Measurements from ENCODE around the gene SLC39A2. TPM values are rescaled to one million over a fixed set of nuclear protein-coding genes. Genes with fewer than 3 reads are reported as not detected.

SLC39A2 gene
- total and polyA plus RNA-seq, 2 donors (not counting 3 experiments of a cell fraction or from before 2014, with no cell fraction given): 0.06 TPM; not detected in 1

- Histone ChIP-seq H3K9me3 (replicated peaks; ENCODE audit: control insufficient read depth, insufficient read depth, low read length) (no peaks in the 10 kb centered on the region), H3K27me3 (ENCODE audit: control insufficient read depth in 2 of 2, insufficient read depth in 2 of 2, low read length in 2 of 2) (peaks cover 37 to 49% of the 10 kb centered on the region in 2 experiments), H3K4me1 (ENCODE audit: control insufficient read depth, extremely low read depth, insufficient read depth, low read length) (no peaks in the 10 kb centered on the region), H3K36me3 (ENCODE audit: control insufficient read depth in 2 of 2, extremely low read depth in 1 of 2, insufficient read depth in 2 of 2, low read length in 2 of 2) (no peaks in the 10 kb centered on the region), H2AFZ (ENCODE audit: low read depth, low read length) (no peak overlapping the region), H3K9me1 (replicated peaks; ENCODE audit: control insufficient read depth, extremely low read depth, insufficient read depth, low read length) (no peaks in the 10 kb centered on the region), H3K4me2 (ENCODE audit: insufficient read depth, low read length) (no peak overlapping the region), H3K4me3 (replicated peaks in 1 of 3; ENCODE audit: insufficient read depth in 1 of 3, low read depth in 1 of 3, low read length in 3 of 3) (no peak overlapping the region), H3K79me2 (ENCODE audit: control insufficient read depth, insufficient read depth, low read length) (no peaks in the 10 kb centered on the region), H4K20me1 (replicated peaks; ENCODE audit: control insufficient read depth, extremely low read depth, insufficient read depth, low read length) (no peaks in the 10 kb centered on the region), H3K27ac (ENCODE audit: insufficient read depth, low read depth, low read length) (no peak overlapping the region), H3K9ac (replicated peaks; ENCODE audit: extremely low read depth, insufficient read depth, low read length) (no peak overlapping the region)
- no peak for FAIRE-seq
- ChIA-PET POLR2A (no interaction called here), CTCF (interaction anchor here (1.0 to 1.5 kb wide), 6 partner anchors 9 to 84 kb away, joined by 3 to 5 read pairs (median 3); no protein-coding TSS in a partner anchor)
- intact Hi-C loops (cut with micrococcal nuclease): no loop called here
- TF ChIP-seq EZH2 (IDR thresholded peaks at IDR 0.05; ENCODE audit: borderline replicate concordance, low read depth, low read length, severe bottlenecking) (no peak), FOS (IDR thresholded peaks at IDR 0.05; ENCODE audit: borderline replicate concordance, insufficient read depth, low read length) (no peak), POLR2A (IDR thresholded peaks at IDR 0.05; ENCODE audit: low read depth, low read length) (no peak), JUN (IDR thresholded peaks at IDR 0.05; ENCODE audit: borderline replicate concordance, insufficient read depth, insufficient read length, low read depth) (no peak), CTCF (IDR thresholded peaks at IDR 0.05; ENCODE audit: extremely low read depth in 1 of 2, insufficient read depth in 1 of 2, low read depth in 1 of 2, low read length in 2 of 2) (no peak), GATA2 (IDR thresholded peaks at IDR 0.05; ENCODE audit: insufficient read depth, insufficient read length, low read depth, low read length) (no peak), POLR2AphosphoS5 (IDR thresholded peaks at IDR 0.05; ENCODE audit: insufficient read depth, low read depth, low read length) (no peak), MYC (IDR thresholded peaks at IDR 0.05; ENCODE audit: low read depth, low read length) (no peak)
- TF ChIP-seq, protein P1, sequence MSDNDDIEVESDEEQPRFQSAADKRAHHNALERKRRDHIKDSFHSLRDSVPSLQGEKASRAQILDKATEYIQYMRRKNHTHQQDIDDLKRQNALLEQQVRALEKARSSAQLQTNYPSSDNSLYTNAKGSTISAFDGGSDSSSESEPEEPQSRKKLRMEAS (IDR thresholded peaks at IDR 0.05; ENCODE audit: insufficient read depth, insufficient read length): no peak
- BruUV-seq (replicated peaks): no TSS peak
- DNase-seq (ENCODE audit: low read depth, low spot score): no peak
- dilution Hi-C loops (cut with MboI; ENCODE audit: extremely low pct_ligation_motif_present, low sequenced_read_pairs): no loop called here
Observed at GRCh38 chr14:21020977-21021545, 22.0 kb downstream of the SLC39A2 start.
